SK-N-SH (cell line): ENCODE results near the gene TK2. TPM values are rescaled to one million over a fixed set of nuclear protein-coding genes. Genes with fewer than 3 reads are reported as not detected.

Experiments
- CTCF ChIA-PET: fragments of 300-600, 350-600 bp; formaldehyde crosslinking; extraction: SDS; loops from one replicate; lab custom pipeline; 2021; lab: Yijun Ruan, JAX
- POLR2A ChIA-PET: fragments of 350-600 bp; sonication (Branson Sonifier 250); formaldehyde crosslinking; extraction: SDS; loops from one replicate; lab custom pipeline; 2020; ENCODE audit warnings: antibody characterized with exemption, inconsistent platforms; lab: Yijun Ruan, JAX
- DNase-seq: peaks from one replicate; pipeline ENCODE4 v3.0.0; 2012
- H2AFZ ChIP-seq: fragments of 200-600 bp; sonication (generic); 2 replicates; pipeline ENCODE4 v1.8.1; 2016; ENCODE audit warnings: antibody characterized with exemption, mild to moderate bottlenecking, low read depth
- H3F3A ChIP-seq: fragments of 200-600 bp; sonication (generic); replicated peaks from 2 replicates; pipeline ENCODE3; 2016; ENCODE audit warnings: antibody characterized with exemption, mild to moderate bottlenecking; ENCODE audit not compliant: insufficient read depth
- H3K27ac ChIP-seq, 2 experiments: fragments of 200-500 bp in 1 of 2; fragments of 200-600 bp in 1 of 2; sonication (Bioruptor generic) in 1 of 2; sonication (generic), shearing (Covaris generic) in 1 of 2; 2 replicates each; pipeline versions ENCODE4 v1.5.1 to v1.6.1; 2014 to 2016; ENCODE audit warnings: low read depth in 2 of 2, inconsistent platforms in 1 of 2, low read length in 1 of 2, mild to moderate bottlenecking in 1 of 2, mixed read lengths in 1 of 2
- H3K27me3 ChIP-seq: fragments of 200-600 bp; sonication (generic), shearing (Covaris generic); 2 replicates; pipeline ENCODE4 v1.6.1; 2016; ENCODE audit warnings: mixed run types; ENCODE audit not compliant: insufficient read depth
- H3K36me3 ChIP-seq, 2 experiments: fragments of 200-500 bp in 1 of 2; fragments of 200-600 bp in 1 of 2; sonication (Bioruptor generic) in 1 of 2; sonication (generic) in 1 of 2; replicated peaks in 1 of 2; 2 replicates each; pipeline versions ENCODE3 to v1.5.1; 2014 to 2016; ENCODE audit warnings: low read length in 1 of 2, mild to moderate bottlenecking in 1 of 2; ENCODE audit not compliant: insufficient read depth in 2 of 2, control insufficient read depth in 1 of 2
- H3K4me1 ChIP-seq, 2 experiments: fragments of 200-500 bp in 1 of 2; fragments of 200-600 bp in 1 of 2; sonication (Bioruptor generic) in 1 of 2; sonication (generic), shearing (Covaris generic) in 1 of 2; 2 replicates each; pipeline versions ENCODE4 v1.5.1 to v1.6.1; 2014 to 2016; ENCODE audit warnings: low read depth in 1 of 2, low read length in 1 of 2, mixed run types in 1 of 2; ENCODE audit not compliant: insufficient read depth in 2 of 2, control insufficient read depth in 1 of 2
- H3K4me2 ChIP-seq: fragments of 200-600 bp; sonication (generic), shearing (Covaris generic); 2 replicates; pipeline ENCODE4 v1.6.1; 2017; ENCODE audit warnings: mixed run types
- H3K4me3 ChIP-seq, 2 experiments: fragments of 200-500 bp in 1 of 2; fragments of 200-600 bp in 1 of 2; sonication (Bioruptor generic) in 1 of 2; sonication (generic), shearing (Covaris generic) in 1 of 2; 2 replicates each; pipeline versions ENCODE4 v1.5.1 to v1.8.1; 2014 to 2016; ENCODE audit warnings: low read depth in 2 of 2, inconsistent platforms in 1 of 2, low read length in 1 of 2, mild to moderate bottlenecking in 1 of 2, mixed read lengths in 1 of 2, moderate library complexity in 1 of 2
- H3K79me2 ChIP-seq: fragments of 200-600 bp; sonication (generic); 2 replicates; pipeline ENCODE4 v1.8.1; 2017; ENCODE audit warnings: mild to moderate bottlenecking; ENCODE audit not compliant: insufficient read depth
- H3K9ac ChIP-seq: fragments of 200-600 bp; sonication (generic); 2 replicates; pipeline ENCODE4 v1.6.1; 2017; ENCODE audit warnings: mixed run types
- H3K9me2 ChIP-seq: fragments of 200-600 bp; sonication (generic); 2 replicates; pipeline ENCODE4 v1.6.1; 2017; ENCODE audit warnings: mixed run types
- H3K9me3 ChIP-seq: fragments of 200-600 bp; sonication (generic); 2 replicates; pipeline ENCODE4 v1.6.1; 2017; ENCODE audit warnings: mixed run types, mild to moderate bottlenecking, moderate library complexity
- H4K20me1 ChIP-seq: fragments of 200-600 bp; sonication (generic); 2 replicates; pipeline ENCODE4 v1.6.1; 2017; ENCODE audit warnings: mild to moderate bottlenecking, mixed run types; ENCODE audit not compliant: insufficient read depth
- EP300 ChIP-seq, 2 experiments: IDR thresholded peaks; 2 replicates each; pipeline versions ENCODE4 v1.4.0 to v1.6.1; 2012; ENCODE audit warnings: borderline replicate concordance in 1 of 2, low read depth in 1 of 2, low read length in 1 of 2
- FOXJ3 ChIP-seq: sonication (generic); formaldehyde crosslinking; IDR thresholded peaks from 2 replicates; pipeline ENCODE4 v1.5.1; 2020; ENCODE audit warnings: mild to moderate bottlenecking, missing genetic modification reagents
- FOXM1 ChIP-seq: IDR thresholded peaks from 2 replicates; pipeline ENCODE4 v1.4.0; 2012; ENCODE audit warnings: low read depth, mild to moderate bottlenecking
- GABPA ChIP-seq: IDR thresholded peaks from 2 replicates; pipeline ENCODE4 v1.4.0; 2012; ENCODE audit warnings: low read depth, mild to moderate bottlenecking
- GATA2 ChIP-seq: sonication (generic); formaldehyde crosslinking; IDR thresholded peaks from 2 replicates; pipeline ENCODE4 v1.5.0; 2020; ENCODE audit warnings: mild to moderate bottlenecking, missing genetic modification reagents
- JUND ChIP-seq: IDR thresholded peaks from 2 replicates; pipeline ENCODE4 v1.4.0; 2012
- MEF2A ChIP-seq: IDR thresholded peaks from 2 replicates; pipeline ENCODE4 v1.4.0; 2012; ENCODE audit warnings: low read depth, borderline replicate concordance
- MXI1 ChIP-seq: IDR thresholded peaks from 2 replicates; pipeline ENCODE4 v1.6.1; 2012; ENCODE audit warnings: mild to moderate bottlenecking, low read depth, low read length, improper control_type of control experiment
- NFIC ChIP-seq: IDR thresholded peaks from 2 replicates; pipeline ENCODE4 v1.4.0; 2012; ENCODE audit warnings: borderline replicate concordance
- NRF1 ChIP-seq: IDR thresholded peaks from 2 replicates; pipeline ENCODE4 v1.6.1; 2012; ENCODE audit warnings: low read depth, mild to moderate bottlenecking, low read length
- RAD21 ChIP-seq: IDR thresholded peaks from 2 replicates; pipeline ENCODE4 v1.6.1; 2012; ENCODE audit warnings: mild to moderate bottlenecking, low read length
- RFX5 ChIP-seq: IDR thresholded peaks from 2 replicates; pipeline ENCODE4 v1.6.1; 2012; ENCODE audit warnings: mild to moderate bottlenecking, improper control_type of control experiment, low read length
- SIN3A ChIP-seq: IDR thresholded peaks from 2 replicates; pipeline ENCODE4 v1.6.1; 2012; ENCODE audit warnings: low read depth, mild to moderate bottlenecking, low read length, moderate library complexity, borderline replicate concordance
- TAF1 ChIP-seq: IDR thresholded peaks from 2 replicates; pipeline ENCODE4 v1.6.1; 2012; ENCODE audit warnings: low read depth, mild to moderate bottlenecking, low read length, moderate library complexity, borderline replicate concordance
- YY1 ChIP-seq: IDR thresholded peaks from 2 replicates; pipeline ENCODE4 v1.4.0; 2012; ENCODE audit warnings: low read depth, mild to moderate bottlenecking
- WGBS: methylation state at CpG from one replicate; pipeline ENCODE4 v1.1.6; 2017; ENCODE audit warnings: low lambda C conversion rate; 5-methylcytosine and 5-hydroxymethylcytosine counted together
- polyA plus RNA-seq, 3 experiments: library from polyadenylated mRNA; depleted of rRNA; stranded (reverse); fragments of >200 nt; gene quantifications; 2 replicates each; pipeline ENCODE4 v1.2.3, GENCODE V29; 2012
- TF ChIP-seq, protein P1 (sequence below): fragments of 150-350 bp; IDR thresholded peaks from 2 replicates; pipeline ENCODE4 v1.6.1; 2017; ENCODE audit warnings: antibody characterized with exemption, low read length, low read depth, borderline replicate concordance
- TF ChIP-seq, protein P2 (sequence below): IDR thresholded peaks from 2 replicates; pipeline ENCODE4 v1.4.0; 2012; ENCODE audit warnings: low read depth, borderline replicate concordance
- TF ChIP-seq, protein P3 (sequence below): fragments of 200-600 bp; sonication (generic); IDR thresholded peaks from 2 replicates; pipeline ENCODE4 v1.6.1; 2017; ENCODE audit warnings: antibody characterized with exemption, mild to moderate bottlenecking, moderate library complexity

The TK2 gene
- polyA plus RNA-seq, 1 of the 3 experiments (the other 2 are of a cell fraction), result 25.2 TPM

DNA sequence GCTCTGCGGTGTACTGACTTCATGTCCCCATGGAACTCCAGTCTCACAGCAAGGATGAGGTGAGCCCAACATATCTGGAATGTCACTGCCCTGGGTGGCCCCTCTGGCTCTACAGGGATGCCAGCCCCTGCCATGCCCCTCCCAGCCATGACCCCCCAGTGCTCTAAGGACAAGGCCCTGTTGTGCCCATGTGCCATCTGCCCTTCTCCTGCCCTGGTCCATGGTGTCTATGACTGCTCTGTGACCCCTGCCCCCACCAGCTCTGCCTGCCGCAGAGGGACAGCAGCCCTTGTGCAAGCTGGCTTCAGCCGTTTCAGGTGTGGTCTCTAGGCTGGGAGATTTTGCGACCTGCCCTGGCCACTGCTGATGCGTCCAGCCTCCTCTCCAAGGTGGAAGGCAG lies 40.3 kb downstream of the TK2 start:
- CTCF ChIA-PET, result interaction anchor here (0.9 to 2.3 kb wide), 4 partner anchors 22 to 111 kb away, joined by 3 to 9 read pairs (median 3); no protein-coding TSS in a partner anchor

DNA sequence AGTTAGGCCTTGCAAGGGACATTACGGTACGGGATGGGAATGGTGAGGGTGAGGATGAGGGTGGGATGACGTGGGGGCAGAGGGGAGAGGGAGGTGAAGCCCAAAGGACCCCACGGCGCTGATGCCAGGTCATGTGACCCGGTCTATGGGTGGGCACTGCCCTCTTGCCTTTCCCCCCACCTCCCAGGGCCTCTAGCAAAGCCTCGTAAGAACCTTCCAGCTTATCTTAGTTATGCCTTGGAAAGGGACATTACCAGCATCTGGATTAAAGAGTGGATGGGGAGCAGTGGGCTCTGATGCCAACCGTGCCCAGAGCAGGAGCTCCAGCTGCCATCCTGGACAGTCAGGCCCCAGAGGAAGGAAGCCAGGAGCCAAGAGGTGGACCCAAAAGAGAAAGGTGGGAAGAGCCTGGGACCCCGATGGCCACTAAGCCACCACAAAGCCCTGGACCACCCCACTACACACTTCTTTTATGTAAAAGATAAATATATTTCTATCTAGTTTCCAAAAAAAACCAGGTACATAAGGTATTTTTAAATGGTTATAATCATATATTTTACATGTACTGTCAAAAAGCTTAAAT lies 40.9 kb downstream of the TK2 start:
- POLR2A ChIA-PET, result no interaction called here

More for the DNA sequence above, 40.3 kb downstream of the TK2 start:
- Histone ChIP-seq H3K4me1 (peaks cover 5 to 25% of the 10 kb centered on the region in 2 experiments; a peak in 3 of 4 replicates), H3K9me3 (no peaks in the 10 kb centered on the region), H3F3A (peaks cover 23% of the 10 kb centered on the region), H3K27ac (no peak overlapping the region), H2AFZ (no peak overlapping the region), H3K79me2 (no peaks in the 10 kb centered on the region), H3K27me3 (no peaks in the 10 kb centered on the region), H3K4me2 (no peak overlapping the region), H3K4me3 (no peak overlapping the region), H3K9me2 (no peaks in the 10 kb centered on the region), H3K9ac (no peak overlapping the region), H4K20me1 (no peaks in the 10 kb centered on the region), H3K36me3 (no peaks in the 10 kb centered on the region)
- DNase-seq, result no peak
- POLR2A ChIA-PET, result no interaction called here
- 96% methylated on average over 5 of the region's 5 CpGs for WGBS
- TF ChIP-seq, protein P1, sequence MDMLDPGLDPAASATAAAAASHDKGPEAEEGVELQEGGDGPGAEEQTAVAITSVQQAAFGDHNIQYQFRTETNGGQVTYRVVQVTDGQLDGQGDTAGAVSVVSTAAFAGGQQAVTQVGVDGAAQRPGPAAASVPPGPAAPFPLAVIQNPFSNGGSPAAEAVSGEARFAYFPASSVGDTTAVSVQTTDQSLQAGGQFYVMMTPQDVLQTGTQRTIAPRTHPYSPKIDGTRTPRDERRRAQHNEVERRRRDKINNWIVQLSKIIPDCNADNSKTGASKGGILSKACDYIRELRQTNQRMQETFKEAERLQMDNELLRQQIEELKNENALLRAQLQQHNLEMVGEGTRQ, result no peak
- TF ChIP-seq YY1, result no peak
- no peak for TF ChIP-seq RFX5
- no peak for TF ChIP-seq JUND
- no peak for TF ChIP-seq GATA2 (CRISPR knock-in tag)
- TF ChIP-seq NFIC, result no peak
- TF ChIP-seq EP300 (IDR thresholded peaks at IDR 0.05; ENCODE audit: borderline replicate concordance in 1 of 2, low read depth in 1 of 2, low read length in 1 of 2), result no peak
- no peak for TF ChIP-seq FOXM1
- no peak for TF ChIP-seq MEF2A
- TF ChIP-seq RAD21, result no peak

More for the DNA sequence above, 40.9 kb downstream of the TK2 start:
- Histone ChIP-seq H3K4me2 (no peak overlapping the region), H3K9me2 (no peaks in the 10 kb centered on the region), H3K9me3 (no peaks in the 10 kb centered on the region), H4K20me1 (no peaks in the 10 kb centered on the region), H2AFZ (no peak overlapping the region), H3K9ac (no peak overlapping the region), H3K4me3 (no peak overlapping the region), H3K36me3 (no peaks in the 10 kb centered on the region), H3K79me2 (no peaks in the 10 kb centered on the region), H3K27ac (no peak overlapping the region)
- DNase-seq, result no peak
- 92% methylated on average over 9 of the region's 9 CpGs for WGBS
- CTCF ChIA-PET, result interaction anchor here (0.9 to 2.3 kb wide), 4 partner anchors 102 to 152 kb away, joined by 3 to 9 read pairs (median 4); no protein-coding TSS in a partner anchor
- TF ChIP-seq TAF1 (no peak), GATA2 (CRISPR knock-in tag) (no peak), NRF1 (no peak), SIN3A (no peak), FOXJ3 (CRISPR knock-in tag) (no peak), GABPA (no peak), MXI1 (no peak)
- TF ChIP-seq, protein P2, sequence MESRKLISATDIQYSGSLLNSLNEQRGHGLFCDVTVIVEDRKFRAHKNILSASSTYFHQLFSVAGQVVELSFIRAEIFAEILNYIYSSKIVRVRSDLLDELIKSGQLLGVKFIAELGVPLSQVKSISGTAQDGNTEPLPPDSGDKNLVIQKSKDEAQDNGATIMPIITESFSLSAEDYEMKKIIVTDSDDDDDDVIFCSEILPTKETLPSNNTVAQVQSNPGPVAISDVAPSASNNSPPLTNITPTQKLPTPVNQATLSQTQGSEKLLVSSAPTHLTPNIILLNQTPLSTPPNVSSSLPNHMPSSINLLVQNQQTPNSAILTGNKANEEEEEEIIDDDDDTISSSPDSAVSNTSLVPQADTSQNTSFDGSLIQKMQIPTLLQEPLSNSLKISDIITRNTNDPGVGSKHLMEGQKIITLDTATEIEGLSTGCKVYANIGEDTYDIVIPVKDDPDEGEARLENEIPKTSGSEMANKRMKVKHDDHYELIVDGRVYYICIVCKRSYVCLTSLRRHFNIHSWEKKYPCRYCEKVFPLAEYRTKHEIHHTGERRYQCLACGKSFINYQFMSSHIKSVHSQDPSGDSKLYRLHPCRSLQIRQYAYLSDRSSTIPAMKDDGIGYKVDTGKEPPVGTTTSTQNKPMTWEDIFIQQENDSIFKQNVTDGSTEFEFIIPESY, result no peak
- TF ChIP-seq, protein P3, sequence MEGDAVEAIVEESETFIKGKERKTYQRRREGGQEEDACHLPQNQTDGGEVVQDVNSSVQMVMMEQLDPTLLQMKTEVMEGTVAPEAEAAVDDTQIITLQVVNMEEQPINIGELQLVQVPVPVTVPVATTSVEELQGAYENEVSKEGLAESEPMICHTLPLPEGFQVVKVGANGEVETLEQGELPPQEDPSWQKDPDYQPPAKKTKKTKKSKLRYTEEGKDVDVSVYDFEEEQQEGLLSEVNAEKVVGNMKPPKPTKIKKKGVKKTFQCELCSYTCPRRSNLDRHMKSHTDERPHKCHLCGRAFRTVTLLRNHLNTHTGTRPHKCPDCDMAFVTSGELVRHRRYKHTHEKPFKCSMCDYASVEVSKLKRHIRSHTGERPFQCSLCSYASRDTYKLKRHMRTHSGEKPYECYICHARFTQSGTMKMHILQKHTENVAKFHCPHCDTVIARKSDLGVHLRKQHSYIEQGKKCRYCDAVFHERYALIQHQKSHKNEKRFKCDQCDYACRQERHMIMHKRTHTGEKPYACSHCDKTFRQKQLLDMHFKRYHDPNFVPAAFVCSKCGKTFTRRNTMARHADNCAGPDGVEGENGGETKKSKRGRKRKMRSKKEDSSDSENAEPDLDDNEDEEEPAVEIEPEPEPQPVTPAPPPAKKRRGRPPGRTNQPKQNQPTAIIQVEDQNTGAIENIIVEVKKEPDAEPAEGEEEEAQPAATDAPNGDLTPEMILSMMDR, result no peak
- TF ChIP-seq, all 33 proteins: peak for 0
- Histone ChIP-seq H3F3A (peaks cover 23% of the 10 kb centered on the region), H3K27me3 (no peaks in the 10 kb centered on the region), H3K4me1 (peaks cover 5 to 25% of the 10 kb centered on the region in 2 experiments; a peak in 3 of 4 replicates)
